C1 segment of cervical spinal cord (tissue), 14 donors: ENCODE measurements around the gene SLC25A38.

Experiments
- DNase-seq, 14 donors: peaks; one replicate each; lab custom pipeline; 2025; lab: John Stamatoyannopoulos, UW

SLC25A38 gene

DNA sequence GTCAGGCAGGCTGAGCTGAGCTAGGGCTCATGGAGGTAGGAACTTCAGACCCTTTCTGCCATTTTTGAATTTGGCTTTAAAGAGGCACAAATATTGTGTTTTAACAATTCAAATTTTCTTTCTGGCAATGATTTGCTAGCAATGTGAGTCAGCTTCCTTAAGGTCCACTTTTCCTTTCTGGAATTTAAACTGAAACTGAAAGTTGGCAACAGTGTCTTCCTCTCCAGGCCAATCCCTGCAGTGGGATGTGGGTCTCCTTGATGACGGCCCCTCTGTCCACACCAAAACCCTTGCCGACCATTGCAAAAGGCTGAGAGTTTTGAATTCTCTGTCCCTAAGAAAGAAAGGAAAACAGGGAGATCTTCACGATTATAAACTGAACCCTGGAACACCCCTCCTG, 50.5 kb downstream of the SLC25A38 start:
- no peak for DNase-seq

DNA sequence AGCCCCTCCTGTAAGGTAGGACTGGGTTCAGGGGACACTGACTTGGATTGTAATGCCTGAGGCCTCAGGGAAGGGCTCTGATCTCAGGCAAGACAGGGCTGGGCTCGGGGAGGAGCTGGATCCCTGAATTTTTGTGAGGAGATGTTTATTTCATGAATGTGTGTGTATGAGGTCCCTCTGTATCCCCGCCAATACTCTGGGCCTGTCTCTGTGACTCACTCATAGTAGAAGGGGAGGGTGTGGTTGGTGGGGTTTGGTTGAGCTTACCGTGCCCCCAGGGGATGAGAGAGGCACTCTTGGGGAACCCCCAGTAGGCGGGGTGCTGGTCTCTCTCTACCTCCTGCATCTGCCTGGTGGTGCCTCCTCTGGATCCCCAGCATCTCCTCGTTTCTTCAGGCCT, 51.4 kb downstream of the SLC25A38 start:
- no peak for DNase-seq

DNA sequence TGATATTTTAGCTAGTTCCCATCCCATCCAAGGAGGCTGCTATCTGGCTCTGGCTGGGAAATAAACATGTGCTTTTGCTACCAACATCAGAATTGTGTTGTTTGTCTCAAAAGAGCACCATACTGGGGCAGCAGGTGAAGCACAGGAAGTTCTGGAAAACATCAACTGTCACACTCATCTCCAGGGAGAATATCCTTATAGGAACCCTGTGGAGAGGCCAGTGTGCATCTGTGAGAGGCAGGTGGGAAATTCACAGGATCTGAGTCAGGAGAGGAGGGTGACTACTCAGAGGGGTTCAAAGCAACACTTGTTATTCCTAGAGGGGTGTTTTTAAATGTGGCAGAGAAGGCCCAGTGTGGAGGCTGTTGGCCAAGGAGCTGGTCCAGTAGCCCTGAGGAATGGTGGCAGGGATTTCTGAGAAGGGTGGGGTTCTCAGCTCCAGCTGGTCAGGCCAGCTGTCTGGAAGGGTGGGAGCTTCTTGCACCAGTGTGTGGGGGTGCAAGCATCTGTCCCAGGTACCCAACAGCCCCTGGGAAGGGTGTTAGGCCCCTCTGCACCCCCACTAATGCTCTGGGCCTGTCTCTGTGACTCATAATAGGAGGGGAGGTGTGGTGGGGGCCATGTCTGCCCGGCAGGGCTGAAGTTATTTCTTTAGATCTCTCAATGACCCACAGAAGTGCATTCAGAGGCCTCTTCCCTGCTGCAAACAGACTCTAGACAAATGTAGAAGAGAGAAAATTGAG, 52.0 kb downstream of the SLC25A38 start:
- no peak for DNase-seq

DNA sequence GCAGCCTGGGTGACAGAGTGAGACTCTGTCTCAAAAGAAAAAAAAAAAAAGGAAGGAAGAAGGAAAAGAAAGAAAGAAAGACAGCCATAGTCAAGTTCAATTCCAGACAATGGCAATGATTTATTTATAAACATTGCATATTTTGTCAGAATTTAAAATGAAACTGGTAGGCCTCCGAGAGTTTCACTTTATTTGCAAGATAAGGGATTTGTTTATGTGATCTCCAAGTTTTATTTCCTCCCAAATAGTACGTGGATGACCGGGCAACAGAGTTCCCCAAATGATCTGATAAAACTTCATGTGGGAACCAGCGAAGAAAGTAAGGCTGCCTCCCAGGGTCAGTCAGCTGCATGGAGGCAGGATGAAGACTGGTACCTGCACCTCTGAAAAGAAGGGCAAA, 55.7 kb downstream of the SLC25A38 start:
- no peak for DNase-seq

DNA sequence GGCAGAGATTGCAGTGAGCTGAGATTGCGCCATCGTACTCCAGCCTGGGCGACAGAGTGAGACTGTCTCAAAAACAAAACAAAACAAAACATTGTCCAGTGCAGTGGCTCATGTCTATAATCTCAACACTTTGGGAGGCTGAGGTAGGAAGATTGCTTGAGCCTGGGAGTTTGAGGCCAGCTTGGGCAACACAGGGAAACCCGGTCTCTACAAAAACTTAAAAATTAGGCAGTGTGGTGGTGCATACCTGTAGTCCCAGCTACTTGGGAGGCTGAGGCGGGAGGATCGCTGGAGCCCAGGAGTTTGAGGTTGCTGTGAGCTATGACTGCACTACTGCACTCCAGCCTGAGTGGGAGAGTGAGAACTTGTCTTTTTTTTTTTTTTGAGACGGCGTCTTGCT, 57.1 kb downstream of the SLC25A38 start:
- no peak for DNase-seq

DNA sequence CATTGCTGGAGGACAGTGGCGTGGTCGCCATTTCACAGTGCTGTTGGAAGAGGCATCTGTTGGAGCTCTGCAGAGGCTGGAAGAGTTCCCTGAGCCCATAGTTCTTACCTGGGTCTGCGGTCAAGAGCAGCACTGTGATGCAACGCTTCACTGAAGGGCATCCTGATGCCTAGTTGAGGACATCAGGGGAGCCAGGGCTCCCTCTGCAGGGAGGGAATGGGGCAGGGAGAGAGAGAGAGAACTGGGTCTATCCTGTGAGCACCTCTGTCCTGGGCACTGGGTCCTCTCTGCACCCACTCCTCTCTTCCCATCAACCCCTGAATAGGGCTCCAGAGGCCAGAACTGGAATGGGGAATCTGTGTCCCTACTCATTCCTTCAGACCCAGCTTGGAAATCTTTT, 60.4 kb downstream of the SLC25A38 start:
- no peak for DNase-seq

DNA sequence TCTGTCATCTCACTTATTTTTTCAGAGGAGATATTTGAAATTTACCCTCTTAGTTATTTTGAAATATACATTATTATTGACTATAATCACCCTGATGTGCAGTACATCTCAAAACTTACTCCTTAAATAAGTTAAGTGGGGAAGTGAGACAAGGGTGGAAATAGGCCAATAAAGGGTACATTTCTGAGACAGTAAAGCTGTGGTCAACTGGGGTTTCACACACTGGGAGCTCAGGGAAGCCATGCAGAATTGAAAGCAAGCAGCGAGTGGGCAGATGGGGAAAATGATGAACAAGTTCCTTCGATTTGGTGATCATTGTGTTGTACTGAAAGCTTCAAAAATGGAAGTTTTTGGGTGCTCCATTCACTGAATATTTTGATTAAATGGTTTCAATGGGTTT, 62.8 kb downstream of the SLC25A38 start:
- no peak for DNase-seq

DNA sequence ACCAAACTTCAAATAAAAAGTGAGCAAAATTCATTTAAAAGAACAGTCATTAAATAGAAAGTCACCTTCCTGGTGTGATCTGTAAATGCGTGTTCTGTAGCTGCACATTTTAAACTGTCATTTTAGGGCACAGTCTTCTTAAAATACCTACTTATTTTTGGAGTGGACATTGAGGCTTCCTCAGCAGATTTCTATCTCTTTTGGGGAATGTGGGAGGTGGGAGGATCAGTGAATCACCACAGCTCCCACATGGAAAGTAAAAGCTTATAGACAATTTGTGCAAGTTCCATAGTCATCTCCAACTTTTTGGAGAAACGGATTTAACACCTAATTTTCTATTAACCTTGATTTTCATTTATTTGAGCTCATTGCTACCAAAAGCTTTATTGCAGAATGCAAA, 63.3 kb downstream of the SLC25A38 start:
- no peak for DNase-seq
